ENCODE results near the gene AHSG. TPM values are rescaled to one million over a fixed set of nuclear protein-coding genes. Genes with fewer than 3 reads are reported as not detected.

The AHSG gene
- total RNA-seq, 1 donor from 2014 or later: not detected

GRCh38 chr3:186622651-186623310, 9.9 kb downstream of the AHSG start:
- TF ChIP-seq CTCF (conservative IDR thresholded peaks at IDR 0.05; ENCODE audit: low read depth, low read length): no peak
- DNase-seq (ENCODE audit: low read depth): no peak
- no peak overlapping the region for H3K4me3 ChIP-seq (ENCODE audit: low read depth, low read length)

GRCh38 chr3:186624598-186624997, 11.7 kb downstream of the AHSG start:
- no peak for TF ChIP-seq CTCF (conservative IDR thresholded peaks at IDR 0.05; ENCODE audit: low read depth, low read length)
- DNase-seq (ENCODE audit: low read depth): no peak
- no peak overlapping the region for H3K4me3 ChIP-seq (ENCODE audit: low read depth, low read length)

- H3K4me3 ChIP-seq (ENCODE audit: low read depth, low read length): no peak overlapping the region
- no peak for TF ChIP-seq CTCF (conservative IDR thresholded peaks at IDR 0.05; ENCODE audit: low read depth, low read length)
- no peak for DNase-seq (ENCODE audit: low read depth)
Observed at GRCh38 chr3:186625600-186626042, 12.8 kb downstream of the AHSG start.

GRCh38 chr3:186626254-186626847, 13.5 kb downstream of the AHSG start:
- no peak for DNase-seq (ENCODE audit: low read depth)
- no peak overlapping the region for H3K4me3 ChIP-seq (ENCODE audit: low read depth, low read length)
- TF ChIP-seq CTCF (conservative IDR thresholded peaks at IDR 0.05; ENCODE audit: low read depth, low read length): no peak

- no peak for DNase-seq (ENCODE audit: low read depth)
- H3K4me3 ChIP-seq (ENCODE audit: low read depth, low read length): no peak overlapping the region
- TF ChIP-seq CTCF (conservative IDR thresholded peaks at IDR 0.05; ENCODE audit: low read depth, low read length): no peak
Observed at GRCh38 chr3:186627852-186628414, 15.1 kb downstream of the AHSG start.

GRCh38 chr3:186628756-186629155, 15.9 kb downstream of the AHSG start:
- no peak overlapping the region for H3K4me3 ChIP-seq (ENCODE audit: low read depth, low read length)
- DNase-seq (ENCODE audit: low read depth): no peak
- TF ChIP-seq CTCF (conservative IDR thresholded peaks at IDR 0.05; ENCODE audit: low read depth, low read length): no peak
